GM19043 (cell line): Measurements from ENCODE around the gene TRERF1.
A peak's percentile ranks its signal among the peaks of the same experiment; 100 is the strongest.
"Not testable (repeated sequence)": the region's sequence is repeated elsewhere in the genome, so short reads cannot be mapped to it uniquely, and the experiment has no call there.

Experiments used
- ATAC-seq: cut with Tn5 transposase; IDR thresholded peaks from one replicate; pipeline ENCODE4 v1.9.1; 2021; ENCODE audit warnings: low read depth; ENCODE audit not compliant: unreplicated experiment

Gene TRERF1, protein sequence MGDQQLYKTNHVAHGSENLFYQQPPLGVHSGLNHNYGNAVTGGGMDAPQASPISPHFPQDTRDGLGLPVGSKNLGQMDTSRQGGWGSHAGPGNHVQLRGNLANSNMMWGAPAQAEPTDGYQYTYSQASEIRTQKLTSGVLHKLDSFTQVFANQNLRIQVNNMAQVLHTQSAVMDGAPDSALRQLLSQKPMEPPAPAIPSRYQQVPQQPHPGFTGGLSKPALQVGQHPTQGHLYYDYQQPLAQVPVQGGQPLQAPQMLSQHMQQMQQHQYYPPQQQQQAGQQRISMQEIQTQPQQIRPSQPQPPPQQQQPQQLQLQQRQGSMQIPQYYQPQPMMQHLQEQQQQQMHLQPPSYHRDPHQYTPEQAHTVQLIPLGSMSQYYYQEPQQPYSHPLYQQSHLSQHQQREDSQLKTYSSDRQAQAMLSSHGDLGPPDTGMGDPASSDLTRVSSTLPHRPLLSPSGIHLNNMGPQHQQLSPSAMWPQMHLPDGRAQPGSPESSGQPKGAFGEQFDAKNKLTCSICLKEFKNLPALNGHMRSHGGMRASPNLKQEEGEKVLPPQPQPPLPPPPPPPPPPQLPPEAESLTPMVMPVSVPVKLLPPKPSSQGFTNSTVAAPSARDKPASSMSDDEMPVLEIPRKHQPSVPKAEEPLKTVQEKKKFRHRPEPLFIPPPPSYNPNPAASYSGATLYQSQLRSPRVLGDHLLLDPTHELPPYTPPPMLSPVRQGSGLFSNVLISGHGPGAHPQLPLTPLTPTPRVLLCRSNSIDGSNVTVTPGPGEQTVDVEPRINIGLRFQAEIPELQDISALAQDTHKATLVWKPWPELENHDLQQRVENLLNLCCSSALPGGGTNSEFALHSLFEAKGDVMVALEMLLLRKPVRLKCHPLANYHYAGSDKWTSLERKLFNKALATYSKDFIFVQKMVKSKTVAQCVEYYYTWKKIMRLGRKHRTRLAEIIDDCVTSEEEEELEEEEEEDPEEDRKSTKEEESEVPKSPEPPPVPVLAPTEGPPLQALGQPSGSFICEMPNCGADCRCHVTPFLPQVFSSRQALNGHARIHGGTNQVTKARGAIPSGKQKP (N-terminal part only)

GRCh38 chr6:42451333-42452170 is at the start of gene TRERF1:
Gene TRERF1 (minus strand): TSS chr6:42451926. CDS start chr6:42269590, 182,336 bp downstream.
- no peak for ATAC-seq

DNA sequence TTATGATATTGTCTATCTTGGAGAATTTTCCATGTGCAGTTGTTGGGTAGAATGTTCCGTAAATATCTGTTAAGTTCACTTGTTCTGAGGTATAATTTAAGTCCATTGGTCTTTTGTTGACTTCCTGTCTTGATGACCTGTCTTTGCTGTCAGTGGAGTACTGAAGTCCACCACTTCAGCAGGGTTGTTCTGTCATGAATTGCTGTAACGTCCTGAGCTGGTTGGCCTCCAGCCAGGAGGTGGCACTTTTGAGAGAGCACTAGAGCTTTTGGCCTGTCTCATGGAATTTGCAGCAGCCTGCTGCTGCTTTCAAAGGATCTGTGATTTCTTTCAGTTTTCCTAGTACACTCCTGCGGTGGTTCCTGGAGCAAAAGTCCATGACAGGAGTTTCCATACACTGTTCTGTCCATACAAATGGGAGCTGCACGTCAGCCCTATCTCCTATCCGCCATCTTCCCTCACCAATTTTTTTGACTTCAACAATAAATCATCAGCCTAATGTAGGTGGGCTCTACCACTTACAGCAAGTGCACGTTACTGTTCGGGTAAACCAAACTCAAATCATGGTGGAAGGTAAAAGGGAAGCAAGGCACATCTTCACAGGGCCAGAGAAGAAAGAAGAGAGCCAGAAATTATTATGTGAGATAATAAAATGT is 46.9 kb upstream of the TRERF1 start:
- no peak for ATAC-seq

DNA sequence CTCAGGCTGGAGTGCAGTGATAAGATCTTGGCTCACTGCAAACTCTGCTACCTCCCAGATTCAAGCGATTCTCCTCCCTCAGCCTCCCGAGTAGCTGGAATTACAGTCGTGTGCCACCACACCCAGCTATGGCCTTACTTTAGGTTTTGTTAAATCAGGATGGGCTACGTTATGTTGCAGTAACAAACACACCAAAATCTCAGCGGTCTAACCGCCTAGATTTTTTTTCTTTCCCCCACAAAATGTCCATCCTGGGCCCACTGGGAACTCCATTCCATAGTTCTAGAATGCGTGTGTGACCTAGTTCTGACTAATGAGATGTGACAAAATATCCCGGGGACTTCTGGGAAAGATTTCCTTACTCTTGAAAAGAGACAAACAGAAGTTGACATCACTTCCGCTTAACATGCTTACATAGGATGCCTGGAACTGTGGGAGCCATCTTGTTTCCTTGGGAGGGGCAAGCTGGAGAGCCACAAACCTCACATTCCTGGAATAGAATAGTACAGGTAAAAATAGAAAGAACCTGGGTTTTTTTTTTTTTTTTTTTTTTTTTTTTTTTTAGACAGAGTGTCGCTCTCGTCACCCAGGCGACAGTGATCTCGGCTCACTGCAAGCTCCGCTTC is 42.3 kb upstream of the TRERF1 start:
- ATAC-seq: no peak

DNA sequence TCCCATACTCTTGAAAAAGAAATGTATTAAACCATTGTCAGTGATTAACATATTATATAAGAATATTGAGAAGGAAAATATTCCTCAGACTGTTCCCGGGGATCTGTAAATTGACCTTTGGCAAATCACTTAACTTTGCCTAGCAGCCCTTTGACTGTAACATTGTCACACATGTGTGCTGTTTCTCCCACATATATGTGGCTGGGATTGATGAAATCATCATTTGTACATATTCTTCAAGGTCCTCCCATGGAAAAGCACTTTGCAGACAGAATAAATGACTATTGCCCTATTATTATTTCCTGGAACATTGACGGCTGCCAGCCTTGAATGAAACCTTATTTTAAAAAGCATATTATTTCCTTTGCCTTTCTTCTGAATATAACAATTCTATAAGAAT is 36.4 kb upstream of the TRERF1 start:
- ATAC-seq: no peak

- ATAC-seq: no peak
Observed at GRCh38 chr6:42484261-42484660, 32.5 kb upstream of the TRERF1 start.

DNA sequence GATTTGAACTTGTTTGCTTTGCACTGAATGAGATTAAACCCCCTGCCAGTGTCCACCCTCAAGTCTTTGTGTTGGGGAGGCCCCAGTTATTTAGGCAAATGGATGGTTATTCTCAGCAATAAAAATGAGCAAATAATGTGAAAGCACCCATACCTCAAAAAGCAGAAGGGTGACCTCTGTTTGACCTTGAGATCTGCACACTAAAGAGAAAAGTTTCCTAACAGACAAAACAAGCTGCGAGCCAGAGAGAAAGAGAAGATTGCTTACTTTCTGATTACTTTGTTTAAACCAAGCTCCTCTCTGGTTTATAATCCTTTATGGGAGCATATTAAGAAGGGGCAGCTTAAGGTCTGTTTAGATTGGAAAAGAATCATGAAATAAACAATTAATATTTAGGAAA is 30.4 kb upstream of the TRERF1 start:
- ATAC-seq: no peak

GRCh38 chr6:42471714-42472113 is 20.0 kb upstream of the TRERF1 start:
- no peak for ATAC-seq

DNA sequence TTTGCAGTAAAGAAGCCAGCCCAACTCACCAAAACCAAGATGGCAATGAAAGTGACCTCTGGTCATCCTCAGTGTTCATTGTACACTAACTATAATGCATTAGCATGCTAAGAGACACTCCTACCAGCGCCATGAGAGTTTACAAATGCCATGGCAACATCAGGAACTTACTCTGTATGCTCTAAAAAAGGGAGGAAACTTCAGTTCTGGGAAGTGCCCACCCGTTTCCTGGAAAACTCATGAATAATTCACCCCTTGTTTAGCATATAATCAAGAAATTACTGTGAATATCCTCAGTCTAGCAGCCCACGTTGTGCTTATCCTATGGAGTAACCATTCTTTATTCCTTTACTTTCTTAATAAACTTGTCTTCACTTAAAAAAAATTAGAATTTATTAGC is 19.4 kb upstream of the TRERF1 start:
- no peak for ATAC-seq

DNA sequence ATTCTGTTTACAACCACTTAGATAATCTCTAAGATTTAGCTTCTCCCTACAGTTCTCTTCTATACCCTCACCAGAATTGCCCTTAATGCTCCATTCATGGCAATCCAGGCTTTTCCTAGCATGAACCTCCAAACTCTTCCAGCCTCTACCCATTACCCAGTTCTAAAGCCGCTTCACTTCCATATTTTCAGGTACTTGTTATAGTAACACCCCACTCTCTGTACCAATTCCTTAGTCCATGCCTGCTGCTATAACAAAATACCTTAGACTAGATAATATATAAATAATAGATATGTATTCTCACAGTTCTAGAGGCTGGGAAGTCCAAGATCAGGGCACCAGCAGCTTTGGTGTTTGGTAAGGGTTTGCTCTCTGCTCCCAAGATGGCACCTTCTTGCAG is 16.5 kb upstream of the TRERF1 start:
- ATAC-seq: no peak

- ATAC-seq: no peak
Observed at GRCh38 chr6:42467651-42468050, 15.9 kb upstream of the TRERF1 start.

GRCh38 chr6:42466470-42466869 is 14.7 kb upstream of the TRERF1 start:
- not testable (repeated sequence) for ATAC-seq

- no peak for ATAC-seq
Observed at GRCh38 chr6:42462474-42462972, 10.8 kb upstream of the TRERF1 start.

DNA sequence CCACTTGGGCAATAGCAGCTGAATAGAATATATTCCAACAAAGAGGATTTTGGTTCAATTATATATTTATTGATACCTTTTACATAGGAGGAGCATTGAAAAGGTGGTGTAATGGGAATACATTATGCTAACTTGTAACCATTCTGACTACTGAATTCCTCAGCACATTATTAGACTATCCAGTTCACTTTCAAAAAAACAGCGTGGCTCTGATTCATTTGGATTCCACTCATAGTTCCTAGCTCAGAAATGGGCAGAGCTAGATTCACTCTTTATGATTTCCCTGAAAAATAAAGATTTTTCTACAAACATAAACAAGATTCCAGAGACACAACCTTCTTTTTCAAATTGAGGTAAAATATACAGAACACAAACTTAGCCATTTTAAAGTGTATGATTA is 9.2 kb upstream of the TRERF1 start:
- no peak for ATAC-seq

DNA sequence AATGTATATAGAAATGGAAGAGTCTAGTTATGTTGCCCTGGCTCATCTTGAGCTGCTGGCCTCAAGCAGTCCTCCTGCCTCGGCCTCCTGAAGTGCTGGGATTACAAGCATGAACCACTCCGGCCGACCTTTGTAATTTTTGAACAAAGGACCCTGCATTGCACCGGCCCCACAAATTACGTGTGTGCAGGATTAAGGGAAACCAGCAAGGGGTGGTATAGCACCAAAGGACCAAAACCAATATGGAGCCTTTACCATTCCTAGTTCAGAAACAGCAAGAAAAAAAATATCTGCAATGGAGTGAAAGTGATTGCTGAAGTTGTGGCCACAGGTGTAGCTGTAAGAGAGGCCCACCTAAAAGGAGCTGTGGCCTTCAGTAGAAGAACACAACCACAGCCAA is 8.2 kb upstream of the TRERF1 start:
- ATAC-seq: no peak

DNA sequence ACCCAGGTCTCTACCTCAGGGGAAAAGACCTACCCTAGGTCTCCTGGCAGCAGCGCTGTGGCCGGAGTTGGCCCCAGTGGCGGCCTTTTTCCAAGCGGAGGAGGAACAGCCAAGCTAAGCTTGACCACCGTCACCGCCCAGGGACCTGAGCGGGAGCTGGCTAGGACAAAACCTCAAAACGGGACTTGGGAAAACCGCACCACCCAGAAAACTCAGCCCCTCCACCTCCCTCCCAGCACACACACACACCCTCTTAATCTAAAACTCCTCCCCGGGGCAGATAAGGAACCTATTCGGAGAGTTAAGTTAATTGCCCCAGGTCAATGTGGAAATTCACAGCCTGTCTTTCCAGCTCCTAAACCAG is 2.7 kb upstream of the TRERF1 start:
- ATAC-seq: no peak

DNA sequence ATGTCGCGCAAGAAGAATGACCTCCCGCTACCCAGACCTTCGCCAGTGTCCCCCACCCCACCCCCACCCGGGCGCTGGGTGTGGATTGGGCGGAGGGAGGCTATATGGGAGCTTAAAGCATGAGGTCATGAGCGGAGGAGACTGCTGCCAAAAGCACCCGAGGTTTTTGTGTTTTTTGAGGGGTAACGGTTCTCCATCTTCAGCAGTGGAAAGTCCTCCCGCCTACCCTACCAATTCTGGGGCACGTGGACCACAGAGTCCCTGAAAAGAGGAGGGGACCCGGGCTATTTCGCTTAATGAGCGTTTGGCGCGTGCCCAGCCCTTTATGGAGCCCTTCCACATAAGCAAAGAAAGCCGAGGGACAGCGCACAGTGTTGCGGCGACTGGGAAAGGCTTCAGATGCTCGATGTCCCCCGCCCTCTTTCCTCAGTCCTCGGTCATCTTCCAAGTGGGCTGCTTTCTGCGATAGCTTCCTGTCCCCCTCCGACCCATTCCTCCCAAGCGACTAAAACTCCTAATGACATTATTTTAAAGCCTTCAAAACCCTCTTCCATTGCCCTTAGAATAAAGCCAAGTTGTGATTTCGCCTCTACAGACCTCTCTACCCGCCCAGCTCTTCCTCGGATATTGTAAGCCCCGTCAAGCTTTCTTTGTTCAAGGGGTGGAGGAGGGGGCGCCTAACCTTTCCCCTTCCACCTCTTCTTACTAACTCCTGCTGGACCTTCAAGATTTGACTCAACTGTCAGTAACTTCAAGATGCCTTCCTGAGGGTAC is 2.1 kb upstream of the TRERF1 start:
- ATAC-seq: no peak

- ATAC-seq: peak; percentile 71
Observed at GRCh38 chr6:42453031-42453653, 1.4 kb upstream of the TRERF1 start.
